HepG2 (cell line): ENCODE results near the gene SULT6B1. TPM values are rescaled to one million over a fixed set of nuclear protein-coding genes. Genes with fewer than 3 reads are reported as not detected.

Experiments
- ATAC-seq: fragments of 200-7000 bp; cut with Tn5 transposase; 3 replicates; pipeline ENCODE4 v1.9.1; 2020; ENCODE audit warnings: mild to moderate bottlenecking, moderate library complexity
- BruUV-seq: library from RNA; stranded (reverse); fragments of 400-500 nt; replicated peaks from 2 replicates; lab custom pipeline; 2021; lab: Mats Ljungman, UMichigan
- CTCF ChIA-PET: fragments of 300-600 bp; formaldehyde crosslinking; extraction: SDS; loops from one replicate; lab custom pipeline; 2021; ENCODE audit warnings: low total read pairs, inconsistent platforms, low intra/inter-chr PET ratio; lab: Yijun Ruan, JAX
- POLR2A ChIA-PET: fragments of 350-600 bp; sonication (Branson Sonifier 250); formaldehyde crosslinking; loops from one replicate; lab custom pipeline; 2020; ENCODE audit warnings: antibody characterized with exemption, inconsistent platforms; lab: Yijun Ruan, JAX
- DNase-seq: peaks from one replicate; pipeline ENCODE4 v3.0.0-alpha.2; 2015; ENCODE audit warnings: low spot score
- FAIRE-seq: peaks from 3 replicates; lab custom pipeline; 2011; peaks lifted over from hg19 to GRCh38; lab: Jason Lieb, UNC
- H2AFZ ChIP-seq: one replicate; pipeline ENCODE4 v1.6.1; 2011; ENCODE audit warnings: low read length, inconsistent platforms
- H3K27ac ChIP-seq: fragments of 300-600 bp; 3 replicates; pipeline ENCODE4 v1.8.0; 2011; ENCODE audit warnings: mixed run types, mild to moderate bottlenecking, mixed read lengths, low read length, inconsistent platforms; ENCODE audit not compliant: insufficient read depth; ENCODE audit errors: extremely low read length
- H3K27me3 ChIP-seq, 2 experiments: fragments of 200-600 bp in 1 of 2; 2 replicates in 1 of 2; 3 replicates in 1 of 2; pipeline versions ENCODE4 v1.6.0 to v1.8.0; 2011; ENCODE audit warnings: low read length in 2 of 2, mild to moderate bottlenecking in 2 of 2, moderate library complexity in 2 of 2, inconsistent platforms in 1 of 2; ENCODE audit not compliant: insufficient read depth in 2 of 2, control insufficient read depth in 1 of 2
- H3K36me3 ChIP-seq, 2 experiments: fragments of 200-600 bp in 1 of 2; replicated peaks in 1 of 2; 2 replicates in 1 of 2; 3 replicates in 1 of 2; pipeline versions ENCODE4 v1.5.1 to v1.8.0; 2011; ENCODE audit warnings: low read length in 2 of 2, inconsistent platforms in 1 of 2; ENCODE audit not compliant: insufficient read depth in 2 of 2, control insufficient read depth in 1 of 2
- H3K4me1 ChIP-seq: 2 replicates; pipeline ENCODE4 v1.5.1; 2012; ENCODE audit warnings: low read length, inconsistent platforms; ENCODE audit not compliant: insufficient read depth
- H3K4me2 ChIP-seq: 2 replicates; pipeline ENCODE4 v1.6.0; 2011; ENCODE audit warnings: low read depth, low read length, inconsistent platforms
- H3K4me3 ChIP-seq, 3 experiments: fragments of 200-600 bp in 1 of 3; sonication (generic), shearing (Covaris generic) in 1 of 3; replicated peaks in 1 of 3; 2 replicates each; pipeline ENCODE4 v1.5.1; 2011 to 2016; ENCODE audit warnings: low read length in 3 of 3, inconsistent platforms in 2 of 3, low read depth in 2 of 3, mild to moderate bottlenecking in 2 of 3, control low read depth in 1 of 3, mixed read lengths in 1 of 3; ENCODE audit not compliant: insufficient read depth in 1 of 3
- H3K79me2 ChIP-seq: one replicate; pipeline ENCODE4 v1.6.1; 2011; ENCODE audit warnings: low read length, inconsistent platforms; ENCODE audit not compliant: insufficient read depth
- H3K9ac ChIP-seq: 2 replicates; pipeline ENCODE4 v1.6.0; 2011; ENCODE audit warnings: mild to moderate bottlenecking, low read depth, low read length, inconsistent platforms; ENCODE audit not compliant: insufficient read depth
- H3K9me3 ChIP-seq: 2 replicates; pipeline ENCODE4 v1.5.1; 2012; ENCODE audit warnings: mild to moderate bottlenecking, low read length
- H4K20me1 ChIP-seq: 2 replicates; pipeline ENCODE4 v1.6.0; 2011; ENCODE audit warnings: inconsistent platforms, mild to moderate bottlenecking, low read length, moderate library complexity; ENCODE audit not compliant: insufficient read depth
- ATF1 ChIP-seq: IDR thresholded peaks from 2 replicates; pipeline ENCODE4 v1.6.1; 2016; ENCODE audit warnings: mild to moderate bottlenecking, control low read depth
- ATF4 ChIP-seq, 2 experiments: fragments of 450-650 bp in 1 of 2; sonication (generic) in 1 of 2; formaldehyde crosslinking; IDR thresholded peaks; 2 replicates each; pipeline versions ENCODE4 v1.5.0 to v1.8.0; 2020 to 2022; ENCODE audit warnings: mild to moderate bottlenecking in 1 of 2, missing genetic modification reagents in 1 of 2
- FIP1L1 ChIP-seq: fragments of 200-400 bp; formaldehyde crosslinking; IDR thresholded peaks from 2 replicates; pipeline ENCODE4 v1.6.1; 2018; ENCODE audit warnings: low read depth, mild to moderate bottlenecking, low read length, moderate library complexity, borderline replicate concordance; ENCODE audit not compliant: insufficient read depth
- RCOR2 ChIP-seq: IDR thresholded peaks from 2 replicates; pipeline ENCODE4 v1.6.1; 2016; ENCODE audit warnings: missing biosample characterization, missing genetic modification reagents
- SNAPC5 ChIP-seq: sonication (generic); formaldehyde crosslinking; IDR thresholded peaks from 2 replicates; pipeline ENCODE4 v1.8.1; 2023; ENCODE audit warnings: mild to moderate bottlenecking, missing genetic modification reagents, borderline replicate concordance
- TRAFD1 ChIP-seq: sonication (generic); formaldehyde crosslinking; IDR thresholded peaks from 2 replicates; pipeline ENCODE4 v1.5.1; 2020; ENCODE audit warnings: missing genetic modification reagents, mild to moderate bottlenecking, borderline replicate concordance
- ZBTB4 ChIP-seq: sonication (generic); formaldehyde crosslinking; IDR thresholded peaks from 2 replicates; pipeline ENCODE4 v1.4.0; 2020; ENCODE audit warnings: missing genetic modification reagents, mild to moderate bottlenecking, borderline replicate concordance
- ZBTB7A ChIP-seq: sonication (generic); formaldehyde crosslinking; IDR thresholded peaks from 2 replicates; pipeline ENCODE4 v1.8.0; 2022; ENCODE audit warnings: mild to moderate bottlenecking, missing genetic modification reagents
- ZNF441 ChIP-seq: sonication (generic); formaldehyde crosslinking; IDR thresholded peaks from 2 replicates; pipeline ENCODE4 v1.7.0; 2021; ENCODE audit warnings: missing genetic modification reagents, borderline replicate concordance
- WGBS: methylation state at CpG from one replicate; pipeline ENCODE4 v1.1.6; 2017; ENCODE audit warnings: low lambda C conversion rate; 5-methylcytosine and 5-hydroxymethylcytosine counted together
- in situ Hi-C: cut with HindIII; loops from 2 replicates; pipeline ENCODE4 v1.10.0; 2017; ENCODE audit warnings: low pct_unique_long_range_greater_than_20kb; ENCODE audit not compliant: extremely low pct_ligation_motif_present
- intact Hi-C: fragments of 100-400 bp; cut with micrococcal nuclease; formaldehyde crosslinking; loops from one replicate; pipeline ENCODE4 v1.10.0; 2022; ENCODE audit not compliant: unreplicated experiment
- polyA plus RNA-seq, 8 experiments: library from polyadenylated mRNA; depleted of rRNA in 3 of 8; stranded (reverse) in 7 of 8; unstranded in 1 of 8; fragments of >200 nt; fragmentation: Illumina TruSeq in 4 of 8; extraction: Trizol in 4 of 8; gene quantifications; 2 replicates each; pipeline versions ENCODE4 v1.2.1 to v1.2.3, GENCODE V29; 2011 to 2016; ENCODE audit warnings: low read depth in 4 of 8, missing spikeins in 1 of 8, mixed read lengths in 1 of 8; ENCODE audit not compliant: insufficient read depth in 1 of 8
- total RNA-seq, 5 experiments: library from RNA; depleted of rRNA; stranded (reverse); fragments of >200 nt; fragmentation: Illumina TruSeq; extraction: Trizol; gene quantifications; 2 replicates each; pipeline ENCODE4 v1.2.3, GENCODE V29; 2016; ENCODE audit warnings: low read depth in 1 of 5

The SULT6B1 gene
- total and polyA plus RNA-seq, 2 of the 13 experiments (the other 11 are each of a cell fraction or from before 2014, with no cell fraction given), result not detected

GRCh38 chr2:37191253-37191652, 2.8 kb upstream of the SULT6B1 start (continued):
- TF ChIP-seq ZBTB4, result no peak
- no peak for TF ChIP-seq RCOR2 (CRISPR knock-in tag)
- no peak for TF ChIP-seq FIP1L1
- TF ChIP-seq ZBTB7A (CRISPR knock-in tag), result no peak
- TF ChIP-seq TRAFD1 (CRISPR knock-in tag), result no peak

- BruUV-seq, result no TSS peak
- H3K79me2 ChIP-seq, result no peaks in the 10 kb centered on the region
- CTCF ChIA-PET, result no interaction called here
- ATAC-seq, result no peak
- no peak overlapping the region for H3K4me3 ChIP-seq
- TF ChIP-seq ATF1 (CRISPR knock-in tag), result 0 out of 2 replicates have a peak, but pooled peaks have one; percentile 17
- peak in 1 of 2 experiments; percentile 95; a peak in 2 of 4 replicates for TF ChIP-seq ATF4 (CRISPR knock-in tag; IDR thresholded peaks at IDR 0.05)
- TF ChIP-seq ZNF441 (CRISPR knock-in tag), result no peak
- no peak for TF ChIP-seq SNAPC5 (CRISPR knock-in tag)
- intact Hi-C loops (loop anchor here (1.0 kb wide), 1 partner anchor 22 kb away; no protein-coding TSS in a partner anchor), in situ Hi-C loops (no loop called here)
- H3K27me3 ChIP-seq, result peaks cover 3 to 23% of the 10 kb centered on the region in 2 experiments; a peak in 3 of 5 replicates
- DNase-seq, result no peak
- no peaks in the 10 kb centered on the region for H3K36me3 ChIP-seq
- H3K4me2 ChIP-seq, result peak overlapping the region; percentile 62
- H3K4me1 ChIP-seq, result peaks cover 22% of the 10 kb centered on the region
- no peak for FAIRE-seq
- no peaks in the 10 kb centered on the region for H3K9me3 ChIP-seq
- WGBS, result 61% methylated on average over 4 of the region's 4 CpGs
- H3K27ac ChIP-seq, result no peak overlapping the region
- no peaks in the 10 kb centered on the region for H4K20me1 ChIP-seq
- POLR2A ChIA-PET, result interaction anchor here (0.6 to 2.9 kb wide), 3 partner anchors 11 to 41 kb away, joined by 3 to 9 read pairs (median 3); partner anchors contain the start of genes CEBPZ and NDUFAF7
- H2AFZ ChIP-seq, result peak overlapping the region; percentile 56
- H3K9ac ChIP-seq, result no peak overlapping the region
Measured at GRCh38 chr2:37190290-37190689, 1.8 kb upstream of the SULT6B1 start.
